ENCODE results near the gene XBP1.

DNA sequence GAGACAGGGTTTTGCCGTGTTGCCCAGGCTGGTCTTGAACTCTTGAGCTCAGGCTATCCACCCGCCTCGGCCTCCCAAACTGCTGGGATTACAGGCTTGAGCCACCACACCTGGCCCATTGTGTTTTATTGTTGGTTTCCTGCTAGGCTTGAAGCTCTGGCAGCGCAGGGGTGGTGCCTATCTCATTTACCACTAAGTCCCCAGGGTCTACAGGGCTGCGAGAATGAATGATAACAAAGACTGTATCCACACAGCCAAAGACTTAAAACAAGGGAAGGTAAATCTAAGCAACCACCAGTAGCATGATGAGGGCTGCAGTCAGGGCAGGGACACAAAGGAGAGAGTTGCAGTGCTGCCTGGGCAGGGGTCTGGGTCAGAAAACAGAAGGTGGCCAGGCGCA is 37.3 kb upstream of the XBP1 start:
- TF ChIP-seq POLR2A (IDR thresholded peaks at IDR 0.05): no peak
- TF ChIP-seq, protein P1, sequence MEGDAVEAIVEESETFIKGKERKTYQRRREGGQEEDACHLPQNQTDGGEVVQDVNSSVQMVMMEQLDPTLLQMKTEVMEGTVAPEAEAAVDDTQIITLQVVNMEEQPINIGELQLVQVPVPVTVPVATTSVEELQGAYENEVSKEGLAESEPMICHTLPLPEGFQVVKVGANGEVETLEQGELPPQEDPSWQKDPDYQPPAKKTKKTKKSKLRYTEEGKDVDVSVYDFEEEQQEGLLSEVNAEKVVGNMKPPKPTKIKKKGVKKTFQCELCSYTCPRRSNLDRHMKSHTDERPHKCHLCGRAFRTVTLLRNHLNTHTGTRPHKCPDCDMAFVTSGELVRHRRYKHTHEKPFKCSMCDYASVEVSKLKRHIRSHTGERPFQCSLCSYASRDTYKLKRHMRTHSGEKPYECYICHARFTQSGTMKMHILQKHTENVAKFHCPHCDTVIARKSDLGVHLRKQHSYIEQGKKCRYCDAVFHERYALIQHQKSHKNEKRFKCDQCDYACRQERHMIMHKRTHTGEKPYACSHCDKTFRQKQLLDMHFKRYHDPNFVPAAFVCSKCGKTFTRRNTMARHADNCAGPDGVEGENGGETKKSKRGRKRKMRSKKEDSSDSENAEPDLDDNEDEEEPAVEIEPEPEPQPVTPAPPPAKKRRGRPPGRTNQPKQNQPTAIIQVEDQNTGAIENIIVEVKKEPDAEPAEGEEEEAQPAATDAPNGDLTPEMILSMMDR (IDR thresholded peaks at IDR 0.05 in 4 of 5, conservative IDR thresholded peaks at IDR 0.05 in 1 of 5): no peak

Data from gastrocnemius medialis (tissue), 4 donors.